ENCODE results near the gene ZFP36L1. TPM values are rescaled to one million over a fixed set of nuclear protein-coding genes. Genes with fewer than 3 reads are reported as not detected.
A peak's percentile ranks its signal among the peaks of the same experiment; 100 is the strongest.

ZFP36L1 gene
- total and polyA plus RNA-seq, 2 of the 13 experiments (the other 11 are each of a cell fraction or from before 2014, with no cell fraction given), result 7.4 to 10.2 TPM

DNA sequence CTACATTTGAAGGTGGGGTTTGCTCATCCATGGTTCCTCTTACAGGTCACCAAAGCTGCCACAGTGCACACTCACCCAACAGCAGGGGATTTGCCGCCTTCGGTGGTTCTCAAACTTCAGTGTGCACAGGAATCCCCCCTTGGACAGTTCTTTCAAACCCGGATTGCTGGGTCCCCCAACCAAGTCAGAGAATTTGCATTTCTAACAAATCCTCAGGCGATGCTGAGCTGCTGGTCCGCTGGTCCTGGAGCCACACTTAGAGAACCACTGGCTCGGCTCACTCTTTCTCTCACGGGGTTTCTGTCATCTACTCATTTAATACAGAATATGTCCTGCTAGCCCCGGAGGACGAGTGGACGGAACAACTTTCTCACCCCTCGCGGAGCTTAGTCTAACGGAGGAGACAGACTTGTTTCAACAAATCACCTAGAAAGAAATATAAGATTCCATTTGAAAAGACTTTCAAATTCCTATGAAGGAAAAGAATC is 24.1 kb upstream of the ZFP36L1 start (continued):
- TF ChIP-seq ZNF20 (CRISPR knock-in tag; IDR thresholded peaks at IDR 0.05) (no peak), ZNF264 (CRISPR knock-in tag; IDR thresholded peaks at IDR 0.05) (no peak), ZNF616 (CRISPR knock-in tag; IDR thresholded peaks at IDR 0.05; ENCODE audit: low read depth) (0 out of 2 replicates have a peak, but pooled peaks have one; percentile 6), ZIK1 (CRISPR knock-in tag; IDR thresholded peaks at IDR 0.05; ENCODE audit: borderline replicate concordance, low read depth) (no peak), NRL (CRISPR knock-in tag; IDR thresholded peaks at IDR 0.05; ENCODE audit: borderline replicate concordance) (peak; percentile 89; the same call in 1 of the 2 replicates), ZNF572 (CRISPR knock-in tag; IDR thresholded peaks at IDR 0.05) (0 out of 2 replicates have a peak, but pooled peaks have one; percentile 55), GATA4 (IDR thresholded peaks at IDR 0.05; ENCODE audit: borderline replicate concordance, low read depth) (no peak), ZNF282 (IDR thresholded peaks at IDR 0.05; ENCODE audit: partially characterized antibody) (no peak), ZNF354B (CRISPR knock-in tag; IDR thresholded peaks at IDR 0.05) (no peak), ZNF746 (CRISPR knock-in tag; IDR thresholded peaks at IDR 0.05) (no peak), NFKB2 (CRISPR knock-in tag; IDR thresholded peaks at IDR 0.05; ENCODE audit: borderline replicate concordance) (no peak), ZNF234 (CRISPR knock-in tag; conservative IDR thresholded peaks at IDR 0.05) (no peak), ZNF501 (CRISPR knock-in tag; IDR thresholded peaks at IDR 0.05) (no peak), CBFB (CRISPR knock-in tag; IDR thresholded peaks at IDR 0.05) (no peak), ZNF720 (CRISPR knock-in tag; IDR thresholded peaks at IDR 0.05) (no peak), ZFP36L1 (CRISPR knock-in tag; IDR thresholded peaks at IDR 0.05) (no peak), SMARCC2 (IDR thresholded peaks at IDR 0.05) (no peak), BRCA1 (CRISPR knock-in tag; IDR thresholded peaks at IDR 0.05) (no peak), HDAC1 (CRISPR knock-in tag; IDR thresholded peaks at IDR 0.05) (peak; percentile 16; the same call in 1 of the 2 replicates), ZNF205 (CRISPR knock-in tag; IDR thresholded peaks at IDR 0.05) (no peak; the same call in 1 of the 2 replicates), YEATS2 (CRISPR knock-in tag; IDR thresholded peaks at IDR 0.05; ENCODE audit: borderline replicate concordance) (no peak), ZNF670 (CRISPR knock-in tag; IDR thresholded peaks at IDR 0.05; ENCODE audit: borderline replicate concordance) (0 out of 2 replicates have a peak, but pooled peaks have one; percentile 49), HOXA9 (CRISPR knock-in tag; IDR thresholded peaks at IDR 0.05; ENCODE audit: borderline replicate concordance) (no peak), ZNF121 (CRISPR knock-in tag; IDR thresholded peaks at IDR 0.05) (no peak), KDM5B (CRISPR knock-in tag; IDR thresholded peaks at IDR 0.05; ENCODE audit: borderline replicate concordance) (0 out of 2 replicates have a peak, but pooled peaks have one; percentile 0)
- TF ChIP-seq, protein P1, sequence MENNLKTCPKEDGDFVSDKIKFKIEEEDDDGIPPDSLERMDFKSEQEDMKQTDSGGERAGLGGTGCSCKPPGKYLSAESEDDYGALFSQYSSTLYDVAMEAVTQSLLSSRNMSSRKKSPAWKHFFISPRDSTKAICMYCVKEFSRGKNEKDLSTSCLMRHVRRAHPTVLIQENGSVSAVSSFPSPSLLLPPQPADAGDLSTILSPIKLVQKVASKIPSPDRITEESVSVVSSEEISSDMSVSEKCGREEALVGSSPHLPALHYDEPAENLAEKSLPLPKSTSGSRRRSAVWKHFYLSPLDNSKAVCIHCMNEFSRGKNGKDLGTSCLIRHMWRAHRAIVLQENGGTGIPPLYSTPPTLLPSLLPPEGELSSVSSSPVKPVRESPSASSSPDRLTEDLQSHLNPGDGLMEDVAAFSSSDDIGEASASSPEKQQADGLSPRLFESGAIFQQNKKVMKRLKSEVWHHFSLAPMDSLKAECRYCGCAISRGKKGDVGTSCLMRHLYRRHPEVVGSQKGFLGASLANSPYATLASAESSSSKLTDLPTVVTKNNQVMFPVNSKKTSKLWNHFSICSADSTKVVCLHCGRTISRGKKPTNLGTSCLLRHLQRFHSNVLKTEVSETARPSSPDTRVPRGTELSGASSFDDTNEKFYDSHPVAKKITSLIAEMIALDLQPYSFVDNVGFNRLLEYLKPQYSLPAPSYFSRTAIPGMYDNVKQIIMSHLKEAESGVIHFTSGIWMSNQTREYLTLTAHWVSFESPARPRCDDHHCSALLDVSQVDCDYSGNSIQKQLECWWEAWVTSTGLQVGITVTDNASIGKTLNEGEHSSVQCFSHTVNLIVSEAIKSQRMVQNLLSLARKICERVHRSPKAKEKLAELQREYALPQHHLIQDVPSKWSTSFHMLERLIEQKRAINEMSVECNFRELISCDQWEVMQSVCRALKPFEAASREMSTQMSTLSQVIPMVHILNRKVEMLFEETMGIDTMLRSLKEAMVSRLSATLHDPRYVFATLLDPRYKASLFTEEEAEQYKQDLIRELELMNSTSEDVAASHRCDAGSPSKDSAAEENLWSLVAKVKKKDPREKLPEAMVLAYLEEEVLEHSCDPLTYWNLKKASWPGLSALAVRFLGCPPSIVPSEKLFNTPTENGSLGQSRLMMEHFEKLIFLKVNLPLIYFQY (CRISPR knock-in tag; IDR thresholded peaks at IDR 0.05; ENCODE audit: borderline replicate concordance), result 0 out of 2 replicates have a peak, but pooled peaks have one; percentile 14
- TF ChIP-seq, protein P2, sequence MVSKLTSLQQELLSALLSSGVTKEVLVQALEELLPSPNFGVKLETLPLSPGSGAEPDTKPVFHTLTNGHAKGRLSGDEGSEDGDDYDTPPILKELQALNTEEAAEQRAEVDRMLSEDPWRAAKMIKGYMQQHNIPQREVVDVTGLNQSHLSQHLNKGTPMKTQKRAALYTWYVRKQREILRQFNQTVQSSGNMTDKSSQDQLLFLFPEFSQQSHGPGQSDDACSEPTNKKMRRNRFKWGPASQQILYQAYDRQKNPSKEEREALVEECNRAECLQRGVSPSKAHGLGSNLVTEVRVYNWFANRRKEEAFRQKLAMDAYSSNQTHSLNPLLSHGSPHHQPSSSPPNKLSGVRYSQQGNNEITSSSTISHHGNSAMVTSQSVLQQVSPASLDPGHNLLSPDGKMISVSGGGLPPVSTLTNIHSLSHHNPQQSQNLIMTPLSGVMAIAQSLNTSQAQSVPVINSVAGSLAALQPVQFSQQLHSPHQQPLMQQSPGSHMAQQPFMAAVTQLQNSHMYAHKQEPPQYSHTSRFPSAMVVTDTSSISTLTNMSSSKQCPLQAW (CRISPR knock-in tag; IDR thresholded peaks at IDR 0.05), result 0 out of 2 replicates have a peak, but pooled peaks have one; percentile 57

Data from HepG2 (cell line).